ENCODE measurements around the gene SPINK1.

Gene SPINK1

DNA sequence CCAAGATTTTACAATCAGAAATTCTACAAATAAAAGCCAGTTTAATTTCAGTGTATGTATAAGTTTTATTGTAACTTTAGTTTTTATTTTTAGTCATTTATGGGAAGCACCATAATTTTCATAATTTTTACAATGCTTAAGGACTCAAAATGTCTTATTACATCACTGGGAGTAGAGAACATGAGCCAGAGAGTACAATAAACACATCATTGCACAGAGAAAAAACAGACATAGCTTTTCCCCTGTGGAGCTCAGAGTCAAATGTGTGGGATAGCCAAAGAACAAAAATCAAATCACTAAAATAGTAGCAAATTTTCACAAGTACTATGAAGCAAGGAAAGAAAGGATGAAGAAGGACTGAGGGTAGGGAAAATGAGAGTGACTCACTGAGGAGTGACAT is 43.4 kb downstream of the SPINK1 start:
- no peak for DNase-seq (ENCODE audit: low read depth)
- H3K4me3 ChIP-seq (ENCODE audit: low read depth, low read length): no peak overlapping the region
- no peak for TF ChIP-seq CTCF (IDR thresholded peaks at IDR 0.05; ENCODE audit: control insufficient read depth, extremely low read depth, insufficient read depth)

- TF ChIP-seq CTCF (IDR thresholded peaks at IDR 0.05; ENCODE audit: control insufficient read depth, extremely low read depth, insufficient read depth): no peak
- no peak overlapping the region for H3K4me3 ChIP-seq (ENCODE audit: low read depth, low read length)
- no peak for DNase-seq (ENCODE audit: low read depth)
Observed at GRCh38 chr5:147786142-147786541, 45.3 kb downstream of the SPINK1 start.

- no peak for DNase-seq (ENCODE audit: low read depth)
- H3K4me3 ChIP-seq (ENCODE audit: low read depth, low read length): no peak overlapping the region
- TF ChIP-seq CTCF (IDR thresholded peaks at IDR 0.05; ENCODE audit: control insufficient read depth, extremely low read depth, insufficient read depth): no peak
Observed at GRCh38 chr5:147784146-147784987, 47.1 kb downstream of the SPINK1 start.

DNA sequence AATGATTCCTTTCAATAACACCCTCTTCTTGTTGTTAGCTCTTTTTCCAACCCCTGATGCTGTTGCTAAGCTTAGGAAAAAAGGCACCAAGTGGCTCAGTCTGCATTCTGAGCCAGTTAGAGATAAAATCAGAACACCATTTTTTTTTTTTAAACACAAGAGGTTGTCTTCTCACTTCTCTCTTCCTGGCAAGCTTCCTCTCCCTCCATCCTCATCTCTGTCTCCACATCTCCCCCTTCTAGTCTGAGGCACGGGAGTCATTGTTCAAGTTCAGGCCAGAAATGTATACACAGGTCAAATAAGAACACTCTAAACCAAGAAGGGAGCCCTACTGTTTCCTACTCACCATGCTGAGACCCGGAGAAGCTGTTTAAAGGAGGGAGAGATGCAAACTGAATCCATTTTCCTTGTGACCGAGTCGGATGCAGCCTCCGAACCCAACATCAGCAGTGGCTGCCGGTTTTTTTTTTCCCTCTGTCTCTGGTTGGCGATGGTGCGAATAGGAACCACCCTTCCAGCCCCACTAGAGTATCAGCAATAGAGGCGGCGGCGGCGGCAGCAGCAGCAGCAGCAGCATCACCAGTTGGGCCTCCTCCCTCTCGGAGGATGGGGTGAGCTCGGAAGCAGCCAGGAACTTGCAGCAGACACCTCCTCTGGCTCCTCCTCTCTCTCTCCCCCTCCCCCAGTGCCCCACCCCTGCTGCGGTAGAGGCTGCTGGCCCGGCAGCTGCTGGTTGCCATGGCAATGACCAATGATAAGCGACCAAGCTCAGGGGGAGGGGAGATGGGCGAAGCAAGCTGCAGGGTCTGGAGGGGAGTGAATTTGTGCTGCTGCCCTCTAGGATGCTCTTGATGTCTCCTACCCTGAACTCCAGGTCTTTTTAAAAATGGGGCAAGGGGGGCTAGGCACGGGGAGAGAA is 49.1 kb downstream of the SPINK1 start, which contains the start of gene JAKMIP2:
JAKMIP2 (minus strand) TSS at position 619 of the 919 bp plus-strand sequence. CDS start 110,922 bp downstream, outside the sequence.
- no peak for DNase-seq (ENCODE audit: low read depth)
- no peak for TF ChIP-seq CTCF (IDR thresholded peaks at IDR 0.05; ENCODE audit: control insufficient read depth, extremely low read depth, insufficient read depth)
- no peak within 1 kb of the TSS for H3K4me3 ChIP-seq (ENCODE audit: low read depth, low read length)

- no peak overlapping the region for H3K4me3 ChIP-seq (ENCODE audit: low read depth, low read length)
- no peak for DNase-seq (ENCODE audit: low read depth)
Observed at GRCh38 chr5:147780924-147781573, 50.4 kb downstream of the SPINK1 start.

More at GRCh38 chr5:147780924-147781573, 50.4 kb downstream of the SPINK1 start:
- TF ChIP-seq CTCF (IDR thresholded peaks at IDR 0.05; ENCODE audit: control insufficient read depth, extremely low read depth, insufficient read depth): no peak
